Heart left ventricle (tissue), 13 donors: ENCODE data around the gene CDK18.

Experiments
- POLR2A ChIP-seq, 2 donors: fragments of 450-650 bp; IDR thresholded peaks; one replicate each; pipeline ENCODE4 v1.6.1; 2017; ENCODE audit warnings: antibody characterized with exemption in 2 of 2, mild to moderate bottlenecking in 2 of 2, moderate library complexity in 2 of 2
- TF ChIP-seq, protein P1 (sequence below), 12 donors: fragments of 200-600 bp; sonication (generic) in 4 of 12; IDR thresholded peaks; one replicate each; pipeline versions ENCODE4 v1.5.0 to v1.8.0; 2018 to 2022; ENCODE audit warnings: antibody characterized with exemption in 12 of 12, mild to moderate bottlenecking in 5 of 12
- donor health status: ischemic (EF 13 %, LVEDD 7.1; RV severe dilation, severe dysfunction).
- donor health status: DM: no; HTN: yes; CAD: no.
- donor health status: DM: no; HTN: no; CAD: no.
- donor health status: ischemic (EF 25% LVEDD 6.9; RV normal size, moderate dysfunction).
- donor health status: ischemic (EF 25% LVEDD 5.7; RV mildly dilated, moderate dysfunction).
- donor health status: ischemic (EF 35%, LVEDD 5.7; RV mildly dilated, moderate dysfunction).
- donor health status: nonischemic (EF 11% LVEDD 7.7; RV severe dilation, severe dysfunction).
- donor health status: DM: yes; HTN: yes; CAD: no.
- donor health status: PGD.
- donor health status: ischemic (EF 29% LVEDD 5.4; RV normal size, mild dysfunction).
- donor health status: nonischemic (EF 23%, LVEDD 6.1; RV moderate dilation, normal function).

DNA sequence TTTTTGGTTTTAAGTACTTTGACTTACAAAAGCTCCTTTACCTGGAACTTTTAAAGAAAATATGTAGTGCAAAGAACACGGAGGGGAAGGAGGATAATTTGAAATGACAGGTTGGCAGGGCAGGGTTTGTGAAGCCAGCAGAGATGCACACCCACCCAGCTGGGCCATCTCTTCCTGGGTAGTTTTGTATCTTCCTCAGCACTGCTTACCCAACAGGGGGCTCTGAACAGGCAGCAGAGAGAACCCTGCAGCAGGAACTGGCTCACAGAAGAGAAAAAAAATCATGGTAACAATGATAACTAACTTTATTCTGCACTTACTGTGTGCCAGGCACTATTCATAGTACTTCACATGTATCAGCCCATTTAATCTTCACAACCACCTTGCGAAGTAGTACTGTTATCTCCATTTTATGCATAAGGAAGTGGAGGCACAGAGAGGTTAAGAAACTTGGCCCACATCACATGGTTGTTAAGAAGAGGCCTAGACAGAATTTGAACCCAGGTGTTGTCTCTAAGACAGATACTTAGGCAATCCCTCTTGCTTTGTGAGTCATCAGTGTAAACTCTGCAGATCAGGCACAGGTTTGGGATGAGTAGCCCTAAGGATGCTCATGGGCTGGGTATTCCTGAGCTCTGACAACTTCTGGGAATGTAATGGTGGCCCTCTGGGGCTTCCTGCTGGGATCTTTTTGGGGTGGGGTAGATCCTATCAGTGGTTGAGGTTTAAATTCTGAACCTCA lies 66.5 kb downstream of the CDK18 start:
- TF ChIP-seq, protein P1, sequence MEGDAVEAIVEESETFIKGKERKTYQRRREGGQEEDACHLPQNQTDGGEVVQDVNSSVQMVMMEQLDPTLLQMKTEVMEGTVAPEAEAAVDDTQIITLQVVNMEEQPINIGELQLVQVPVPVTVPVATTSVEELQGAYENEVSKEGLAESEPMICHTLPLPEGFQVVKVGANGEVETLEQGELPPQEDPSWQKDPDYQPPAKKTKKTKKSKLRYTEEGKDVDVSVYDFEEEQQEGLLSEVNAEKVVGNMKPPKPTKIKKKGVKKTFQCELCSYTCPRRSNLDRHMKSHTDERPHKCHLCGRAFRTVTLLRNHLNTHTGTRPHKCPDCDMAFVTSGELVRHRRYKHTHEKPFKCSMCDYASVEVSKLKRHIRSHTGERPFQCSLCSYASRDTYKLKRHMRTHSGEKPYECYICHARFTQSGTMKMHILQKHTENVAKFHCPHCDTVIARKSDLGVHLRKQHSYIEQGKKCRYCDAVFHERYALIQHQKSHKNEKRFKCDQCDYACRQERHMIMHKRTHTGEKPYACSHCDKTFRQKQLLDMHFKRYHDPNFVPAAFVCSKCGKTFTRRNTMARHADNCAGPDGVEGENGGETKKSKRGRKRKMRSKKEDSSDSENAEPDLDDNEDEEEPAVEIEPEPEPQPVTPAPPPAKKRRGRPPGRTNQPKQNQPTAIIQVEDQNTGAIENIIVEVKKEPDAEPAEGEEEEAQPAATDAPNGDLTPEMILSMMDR (IDR thresholded peaks at IDR 0.05), result no peak
- no peak for TF ChIP-seq POLR2A (IDR thresholded peaks at IDR 0.05)
